HG03342 (cell line): Measurements from ENCODE around the gene STYK1.

Experiments
- ATAC-seq: cut with Tn5 transposase; IDR thresholded peaks from one replicate; pipeline ENCODE4 v1.9.1; 2021; ENCODE audit warnings: mild to moderate bottlenecking, moderate library complexity; ENCODE audit not compliant: unreplicated experiment

Gene STYK1

GRCh38 chr12:10673659-10674384 lies at the start of gene STYK1:
STYK1 (minus strand) TSS chr12:10674052; CDS start chr12:10634618, 39,434 bp downstream.
- ATAC-seq, result peak; percentile 70

- ATAC-seq, result peak; percentile 30
Measured at GRCh38 chr12:10722905-10723746, 49.3 kb upstream of the STYK1 start, which contains the start of gene YBX3. YBX3 (minus strand) TSS chr12:10723323; CDS start chr12:10723111, 212 bp downstream.

DNA sequence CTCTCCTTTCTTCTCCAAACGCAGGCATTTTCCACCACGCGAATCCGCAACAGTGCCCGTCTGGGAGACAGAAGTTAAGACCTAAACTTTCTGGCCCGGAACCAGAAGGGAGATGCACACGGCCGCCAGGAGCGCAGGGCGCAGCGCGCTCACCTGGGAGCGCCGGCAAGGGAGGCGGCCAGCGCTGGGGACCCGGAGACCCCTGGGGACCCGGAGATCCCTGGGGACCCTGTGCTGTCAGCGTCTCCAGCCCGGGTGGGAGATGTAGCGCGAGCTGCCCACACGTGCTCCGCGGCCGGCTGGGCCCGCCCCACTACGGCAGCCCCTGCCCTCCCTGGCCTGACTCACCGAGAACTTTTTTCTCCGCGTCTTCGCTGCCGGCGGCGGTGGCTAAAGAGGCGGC lies 48.7 kb upstream of the STYK1 start:
- ATAC-seq, result peak; percentile 46

- ATAC-seq, result peak; percentile 51
Measured at GRCh38 chr12:10721651-10722501, 48.0 kb upstream of the STYK1 start.

DNA sequence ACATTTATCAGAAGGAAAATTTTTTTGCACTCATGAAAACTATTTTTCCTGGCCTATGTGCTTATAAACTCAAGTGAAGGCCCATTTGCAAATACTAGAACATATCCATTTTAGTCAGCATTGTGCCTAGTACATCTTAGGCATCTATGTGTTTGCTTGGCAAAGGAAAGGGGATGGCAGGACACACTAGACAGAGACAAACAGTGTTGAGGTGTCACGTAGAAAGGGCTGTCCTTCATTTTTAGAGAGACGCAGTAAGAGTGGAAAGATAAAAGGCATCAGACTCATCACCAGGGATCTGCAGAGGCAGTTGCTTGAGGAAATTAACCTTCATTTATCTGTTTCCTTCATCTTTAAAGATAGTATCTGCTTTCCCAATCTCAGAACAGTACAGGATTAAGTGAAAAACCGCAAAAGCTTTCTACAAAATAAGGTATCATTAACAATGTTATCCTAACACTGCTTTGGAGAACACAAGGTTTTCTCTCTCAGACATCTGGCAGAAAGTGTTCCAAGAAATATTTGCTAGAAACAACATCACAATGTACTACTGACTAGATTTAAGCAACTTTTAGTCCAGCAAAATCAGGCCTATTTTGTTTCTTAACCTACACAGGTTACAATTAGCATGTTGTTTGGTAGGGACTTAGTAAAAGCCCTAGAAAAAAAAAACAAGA lies 47.3 kb upstream of the STYK1 start:
- ATAC-seq, result no peak

DNA sequence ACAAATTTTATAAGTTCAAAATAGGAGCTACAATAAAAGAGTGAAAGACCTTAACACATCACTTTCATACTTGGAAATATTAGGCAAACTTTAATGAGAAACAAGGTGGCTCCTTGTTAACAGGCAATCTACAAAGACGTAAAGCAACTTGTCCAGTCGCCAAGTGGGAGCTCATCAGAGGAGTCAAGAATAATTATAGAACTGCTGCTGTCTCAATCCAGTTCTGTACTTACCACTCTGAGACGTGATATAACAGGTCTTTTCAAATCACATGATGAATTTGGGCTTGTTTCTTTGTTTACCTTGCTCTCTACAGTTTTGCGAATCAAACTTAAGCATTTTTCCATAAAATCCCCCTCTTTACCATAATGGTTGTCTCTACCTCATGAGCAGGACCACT lies 45.6 kb upstream of the STYK1 start:
- no peak for ATAC-seq

GRCh38 chr12:10718279-10718821 lies 44.5 kb upstream of the STYK1 start:
- ATAC-seq, result no peak

DNA sequence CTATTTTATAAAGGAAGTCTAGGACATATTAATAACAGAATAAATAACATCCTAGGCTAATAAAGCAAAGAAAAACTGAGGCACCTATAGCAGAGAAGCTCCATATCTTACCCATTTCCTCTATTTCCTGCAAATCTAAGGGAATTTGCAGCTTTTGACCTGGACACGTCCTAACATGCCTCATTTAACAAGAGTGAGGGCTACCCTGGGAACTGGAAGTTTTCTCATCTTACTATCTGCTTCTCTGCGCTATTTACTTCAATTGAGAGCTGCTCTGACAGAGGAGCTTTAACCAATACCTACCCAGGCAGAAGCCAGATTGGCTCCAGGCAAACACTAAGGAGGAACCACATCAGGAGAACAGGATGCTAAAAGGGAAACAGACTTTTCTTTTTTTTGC lies 43.6 kb upstream of the STYK1 start:
- no peak for ATAC-seq

- ATAC-seq, result no peak
Measured at GRCh38 chr12:10716704-10717315, 43.0 kb upstream of the STYK1 start.

GRCh38 chr12:10716277-10716676 lies 42.4 kb upstream of the STYK1 start:
- ATAC-seq, result no peak

GRCh38 chr12:10715491-10715890 lies 41.6 kb upstream of the STYK1 start:
- no peak for ATAC-seq

GRCh38 chr12:10709808-10710207 lies 36.0 kb upstream of the STYK1 start:
- no peak for ATAC-seq

GRCh38 chr12:10708862-10709261 lies 35.0 kb upstream of the STYK1 start:
- ATAC-seq, result no peak

- ATAC-seq, result no peak
Measured at GRCh38 chr12:10705655-10706054, 31.8 kb upstream of the STYK1 start.

DNA sequence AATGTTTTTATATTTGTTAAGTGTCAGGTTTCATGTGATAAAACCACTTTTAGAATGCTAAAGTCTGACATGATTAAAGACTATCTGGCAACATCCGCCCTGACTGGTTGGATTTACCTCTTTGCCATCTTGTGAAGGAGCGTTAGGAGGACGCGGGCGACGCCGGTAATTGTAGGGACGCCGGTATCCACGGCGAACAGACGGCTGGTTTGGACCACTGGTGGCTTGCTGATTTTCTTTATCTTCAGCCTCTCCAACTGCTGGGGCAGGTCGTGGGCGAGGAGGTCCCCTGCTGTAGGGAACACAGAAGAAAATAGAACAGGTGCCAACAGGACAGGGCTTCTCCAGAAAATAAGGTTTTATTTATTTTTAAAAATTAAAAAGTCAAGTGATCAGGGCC lies 28.0 kb upstream of the STYK1 start:
- no peak for ATAC-seq

GRCh38 chr12:10701131-10701681 lies 27.4 kb upstream of the STYK1 start:
- ATAC-seq, result peak; percentile 55

DNA sequence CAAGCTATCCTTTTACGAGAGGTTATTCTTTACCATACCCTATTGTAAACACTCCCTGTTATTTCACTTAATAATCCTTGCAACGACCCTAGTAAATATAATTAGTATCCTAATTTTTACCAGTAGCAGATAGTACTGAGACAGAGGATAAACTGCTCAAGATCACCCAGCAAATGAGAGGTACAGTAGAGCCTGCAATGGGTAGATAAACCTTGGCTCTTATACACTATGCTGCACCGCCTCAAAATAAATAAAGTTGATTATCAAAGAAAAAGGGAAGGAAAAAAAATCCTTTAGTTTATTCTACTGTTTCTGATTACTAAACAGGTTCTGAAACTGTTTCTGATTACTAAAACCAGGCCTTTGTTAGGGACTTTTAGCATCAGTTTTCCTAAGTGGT lies 26.7 kb upstream of the STYK1 start:
- no peak for ATAC-seq

- no peak for ATAC-seq
Measured at GRCh38 chr12:10697862-10698261, 24.0 kb upstream of the STYK1 start.

- no peak for ATAC-seq
Measured at GRCh38 chr12:10697156-10697555, 23.3 kb upstream of the STYK1 start.

GRCh38 chr12:10690906-10691305 lies 17.1 kb upstream of the STYK1 start:
- ATAC-seq, result no peak
